SIG-M5 treated with dmso at 0.1 percent for 504 hours (cell line): ENCODE data around the gene ERVFRD-1.
"Not testable (repeated sequence)": the region's sequence is repeated elsewhere in the genome, so short reads cannot be mapped to it uniquely, and the experiment has no call there.

Source experiments
- DNase-seq: peaks from one replicate; lab custom pipeline; 2025; ENCODE audit not compliant: unreplicated experiment; lab: John Stamatoyannopoulos, UW

Gene ERVFRD-1

GRCh38 chr6:11092668-11093375 is 18.7 kb downstream of the ERVFRD-1 start:
- DNase-seq, result peak; percentile 60

- peak; percentile 34 for DNase-seq
Observed at GRCh38 chr6:11091141-11091540, 20.4 kb downstream of the ERVFRD-1 start.

- DNase-seq, result no peak
Observed at GRCh38 chr6:11089695-11090094, 21.8 kb downstream of the ERVFRD-1 start.

- not testable (repeated sequence) for DNase-seq
Observed at GRCh38 chr6:11087141-11087812, 24.2 kb downstream of the ERVFRD-1 start.

- DNase-seq, result no peak
Observed at GRCh38 chr6:11085758-11086435, 25.6 kb downstream of the ERVFRD-1 start.

- DNase-seq, result no peak
Observed at GRCh38 chr6:11083956-11084355, 27.6 kb downstream of the ERVFRD-1 start.

- no peak for DNase-seq
Observed at GRCh38 chr6:11083491-11083890, 28.0 kb downstream of the ERVFRD-1 start.

- no peak for DNase-seq
Observed at GRCh38 chr6:11080296-11080695, 31.2 kb downstream of the ERVFRD-1 start.

- no peak for DNase-seq
Observed at GRCh38 chr6:11078266-11078665, 33.3 kb downstream of the ERVFRD-1 start.

- no peak for DNase-seq
Observed at GRCh38 chr6:11076540-11076939, 35.0 kb downstream of the ERVFRD-1 start.

- no peak for DNase-seq
Observed at GRCh38 chr6:11072101-11072500, 39.4 kb downstream of the ERVFRD-1 start.

- DNase-seq, result no peak
Observed at GRCh38 chr6:11069760-11070159, 41.8 kb downstream of the ERVFRD-1 start.

- no peak for DNase-seq
Observed at GRCh38 chr6:11067348-11067747, 44.2 kb downstream of the ERVFRD-1 start.

GRCh38 chr6:11066505-11067347 is 44.8 kb downstream of the ERVFRD-1 start:
- no peak for DNase-seq

- no peak for DNase-seq
Observed at GRCh38 chr6:11065436-11066202, 45.9 kb downstream of the ERVFRD-1 start.

- DNase-seq, result no peak
Observed at GRCh38 chr6:11064836-11065235, 46.7 kb downstream of the ERVFRD-1 start.

GRCh38 chr6:11062715-11063114 is 48.8 kb downstream of the ERVFRD-1 start:
- DNase-seq, result no peak

GRCh38 chr6:11062083-11062482 is 49.4 kb downstream of the ERVFRD-1 start:
- no peak for DNase-seq

GRCh38 chr6:11058406-11058805 is 53.1 kb downstream of the ERVFRD-1 start:
- DNase-seq, result no peak

GRCh38 chr6:11056871-11057270 is 54.7 kb downstream of the ERVFRD-1 start:
- DNase-seq, result no peak
